ENCODE results near the gene ACO2. TPM values are rescaled to one million over a fixed set of nuclear protein-coding genes. Genes with fewer than 3 reads are reported as not detected.

The ACO2 gene
- 53.9 and 54.9 TPM in 2 replicates for total RNA-seq

DNA sequence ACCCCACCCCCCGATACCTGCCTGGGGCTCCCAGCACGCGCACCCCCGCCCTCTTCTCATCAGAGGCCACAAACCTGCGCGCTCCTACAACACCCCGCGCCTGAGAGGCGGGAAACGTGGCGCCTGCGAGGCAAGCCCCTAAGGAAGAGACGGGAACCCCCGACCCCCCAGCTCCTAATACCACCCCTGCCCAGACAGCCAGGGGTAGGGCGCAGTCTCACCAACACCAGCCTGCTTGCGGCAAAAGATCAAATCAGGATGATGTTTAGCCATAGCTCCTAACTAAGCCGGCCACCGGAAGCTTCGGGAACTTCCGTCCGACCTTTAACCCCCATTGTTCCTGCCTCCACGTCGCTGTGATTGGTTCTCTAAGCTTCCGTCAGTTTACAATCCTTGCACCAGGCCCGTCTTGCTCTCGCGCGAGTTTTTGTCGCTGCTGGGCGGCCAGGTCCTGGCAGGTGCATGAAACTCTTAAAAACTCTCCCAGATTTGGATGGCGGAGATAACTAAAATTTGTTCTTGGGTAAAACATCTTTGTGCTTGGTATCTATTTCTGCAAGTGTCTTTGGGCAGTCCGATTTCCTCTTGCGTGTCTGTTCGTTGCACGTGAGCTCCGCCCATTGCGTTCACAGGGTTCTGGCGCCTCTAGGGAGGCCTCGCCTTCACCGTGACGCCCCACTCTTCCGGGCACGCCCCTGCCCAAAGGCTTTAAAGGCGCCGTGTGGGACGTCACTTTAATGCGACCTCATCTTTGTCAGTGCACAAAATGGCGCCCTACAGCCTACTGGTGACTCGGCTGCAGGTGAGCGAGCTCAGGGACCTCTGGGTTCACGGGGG is at the start of gene ACO2, which contains the start of gene PHF5A:
Gene ACO2 (plus strand): TSS at position 737 of the 837 bp plus-strand sequence. CDS start 30 bp downstream, at position 767.
Gene PHF5A (minus strand): TSS at position 312 of the 837 bp plus-strand sequence. CDS start 39 bp downstream, at position 273.

DNA sequence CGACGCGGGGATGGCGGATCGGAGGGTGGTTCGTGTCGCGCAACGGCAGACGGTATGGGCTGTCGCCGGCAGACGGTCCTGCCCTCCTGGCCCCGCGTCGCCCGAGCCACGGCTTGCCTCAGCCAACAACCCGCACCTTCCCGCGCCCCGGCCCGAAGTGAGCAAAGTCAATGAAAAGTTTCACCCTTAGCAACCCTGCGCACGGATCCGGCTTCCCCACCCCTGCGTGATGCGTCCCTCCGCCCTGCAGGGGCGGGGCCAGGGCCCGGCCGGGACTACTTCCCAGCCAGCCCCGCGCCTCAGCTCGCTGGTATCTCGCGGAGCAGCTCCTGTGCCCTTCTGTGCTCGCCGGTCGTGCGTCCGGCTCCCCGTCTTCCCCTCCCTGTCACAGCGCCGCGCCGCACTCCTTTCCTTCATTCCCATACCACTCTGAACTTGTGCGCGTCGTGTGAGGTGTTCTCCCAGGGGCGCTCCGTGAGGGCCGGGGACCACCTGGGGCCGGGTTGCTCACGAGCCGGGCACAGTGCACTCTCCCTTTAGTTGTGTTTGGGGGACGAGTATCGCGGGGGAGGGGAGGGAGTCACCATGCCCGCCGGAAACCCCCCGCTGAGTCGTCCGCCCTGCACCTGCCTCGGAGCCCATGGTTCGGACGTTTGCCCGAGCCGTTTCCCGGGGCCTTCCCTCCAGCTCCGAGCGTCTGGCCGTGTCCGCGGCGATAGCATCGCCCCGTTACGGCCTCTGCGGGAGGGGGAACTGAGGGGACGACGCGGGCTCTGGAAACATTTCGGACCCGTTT is 22.1 kb upstream of the ACO2 start, which contains the start of gene TOB2:
Gene TOB2 (minus strand): TSS at position 163 of the 796 bp plus-strand sequence. CDS start 9,456 bp downstream, outside the sequence.

DNA sequence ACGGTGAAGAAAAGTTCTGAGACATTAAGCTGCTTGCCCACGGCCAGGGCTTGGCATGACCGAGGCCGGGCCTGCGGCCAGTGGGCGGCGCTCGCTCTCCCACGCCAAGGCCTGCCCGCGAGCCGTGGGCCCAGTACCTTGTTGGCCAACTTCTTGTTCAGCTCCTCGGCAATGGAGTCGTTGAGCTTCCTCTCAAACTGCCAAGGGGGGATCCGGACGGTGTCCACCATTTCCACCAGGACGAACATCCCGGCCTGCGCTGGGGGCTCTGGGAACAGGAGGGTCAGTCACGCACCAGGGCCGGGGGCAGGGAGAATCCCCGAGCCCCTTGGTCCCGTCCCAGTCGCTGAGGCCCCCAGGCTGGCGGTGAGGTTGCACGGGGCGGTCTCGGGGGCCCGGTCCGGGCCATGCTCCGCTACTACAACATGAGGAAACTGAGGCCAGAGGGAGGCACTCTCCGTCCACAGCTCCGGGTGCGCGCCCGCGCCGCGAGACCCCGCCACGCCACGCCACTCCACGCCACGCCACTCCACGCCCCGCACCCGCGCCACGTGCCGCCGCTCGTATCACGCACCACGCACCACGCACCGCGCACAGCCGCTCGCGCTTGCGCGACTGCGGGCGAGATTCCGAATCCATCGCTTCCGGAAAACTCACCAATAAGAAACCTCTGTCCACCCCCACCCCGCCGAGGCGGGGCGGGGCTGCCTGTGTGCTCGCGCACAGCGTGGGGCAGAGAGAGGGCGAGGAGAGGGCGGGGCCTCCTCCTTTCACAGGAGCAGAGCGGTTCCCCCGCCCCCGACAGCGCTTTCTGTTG is 75.1 kb downstream of the ACO2 start, which contains the start of gene POLR3H:
Gene POLR3H (minus strand): TSS at position 617 of the 817 bp plus-strand sequence. CDS start 369 bp downstream, at position 248.

Other genes starting within 250 kb of the ACO2 start
- gene CHADL, start 228.2 kb upstream of the ACO2 start, total RNA-seq: 0.17 and 0.35 TPM in 2 replicates
- 21.6 and 32.6 TPM in 2 replicates for gene RANGAP1, start 182.9 kb upstream of the ACO2 start, total RNA-seq
- gene ZC3H7B, start 167.6 kb upstream of the ACO2 start, total RNA-seq: 37.2 and 40.7 TPM in 2 replicates
- 2.7 and 4.0 TPM in 2 replicates for gene TEF, start 87.2 kb upstream of the ACO2 start, total RNA-seq
- gene TOB2, start 22.3 kb upstream of the ACO2 start, total RNA-seq: 35.2 and 38.9 TPM in 2 replicates
- gene PHF5A, start 425 bp upstream of the ACO2 start, total RNA-seq: 23.3 and 30.9 TPM in 2 replicates
- gene POLR3H, start 75.4 kb downstream of the ACO2 start, total RNA-seq: 16.7 and 17.9 TPM in 2 replicates
- 7.0 and 25.1 TPM in 2 replicates for gene CSDC2, start 91.9 kb downstream of the ACO2 start, total RNA-seq
- 52.8 and 76.1 TPM in 2 replicates for gene PMM1, start 120.7 kb downstream of the ACO2 start, total RNA-seq
- gene DESI1, start 151.9 kb downstream of the ACO2 start, total RNA-seq: 16.4 and 54.1 TPM in 2 replicates
- 170 and 199 TPM in 2 replicates for gene XRCC6, start 152.2 kb downstream of the ACO2 start, total RNA-seq
- gene SNU13, start 219.8 kb downstream of the ACO2 start, total RNA-seq: 131 and 138 TPM in 2 replicates
- gene MEI1, start 230.4 kb downstream of the ACO2 start, total RNA-seq: 6.7 TPM in 1 of 2 replicates, not detected in the other

All from pericardium fibroblast (primary cell).